22Rv1 (cell line): ENCODE data around the gene HAPSTR1.

Source experiments
- CTCF ChIP-seq: fragments of 450-650 bp; IDR thresholded peaks from 2 replicates; pipeline ENCODE4 v1.5.1; 2017; ENCODE audit warnings: mild to moderate bottlenecking
- ZFX ChIP-seq: fragments of 450-650 bp; IDR thresholded peaks from 2 replicates; pipeline ENCODE4 v1.6.1; 2017; ENCODE audit warnings: antibody characterized with exemption, borderline replicate concordance

GRCh38 chr16:9118170-9118569, 26.7 kb downstream of the HAPSTR1 start:
- no peak for TF ChIP-seq CTCF
- no peak for TF ChIP-seq ZFX
